ENCODE measurements around the gene TBL1XR1. TPM values are rescaled to one million over a fixed set of nuclear protein-coding genes. Genes with fewer than 3 reads are reported as not detected.

The TBL1XR1 gene
- total RNA-seq, 1 donor from 2014 or later: 275 TPM

DNA sequence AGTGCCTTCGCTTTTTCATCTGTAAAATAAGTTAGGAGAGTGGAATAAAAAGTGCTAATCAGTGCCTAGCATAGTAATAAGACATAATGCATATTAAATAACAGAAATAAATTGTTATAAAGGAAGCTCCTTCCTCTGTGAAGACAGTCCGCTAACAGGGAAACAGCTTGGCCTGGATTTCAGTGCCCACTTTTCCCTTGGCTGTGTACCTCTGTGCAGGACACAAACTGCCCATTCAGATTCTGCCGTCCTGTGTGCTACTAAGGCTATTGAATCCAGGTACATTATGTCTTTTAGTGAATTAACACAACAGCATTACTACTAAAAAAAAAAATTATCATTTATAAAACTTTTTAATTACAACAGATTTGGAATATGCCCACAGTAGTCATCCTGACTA is 90.7 kb downstream of the TBL1XR1 start:
- no peak overlapping the region for H3K4me3 Mint-ChIP-seq
- peaks cover 100% of the 10 kb centered on the region for H3K79me2 ChIP-seq (ENCODE audit: low read depth)
- TF ChIP-seq EZH2phosphoT487 (IDR thresholded peaks at IDR 0.05): no peak
- TF ChIP-seq, protein P1, sequence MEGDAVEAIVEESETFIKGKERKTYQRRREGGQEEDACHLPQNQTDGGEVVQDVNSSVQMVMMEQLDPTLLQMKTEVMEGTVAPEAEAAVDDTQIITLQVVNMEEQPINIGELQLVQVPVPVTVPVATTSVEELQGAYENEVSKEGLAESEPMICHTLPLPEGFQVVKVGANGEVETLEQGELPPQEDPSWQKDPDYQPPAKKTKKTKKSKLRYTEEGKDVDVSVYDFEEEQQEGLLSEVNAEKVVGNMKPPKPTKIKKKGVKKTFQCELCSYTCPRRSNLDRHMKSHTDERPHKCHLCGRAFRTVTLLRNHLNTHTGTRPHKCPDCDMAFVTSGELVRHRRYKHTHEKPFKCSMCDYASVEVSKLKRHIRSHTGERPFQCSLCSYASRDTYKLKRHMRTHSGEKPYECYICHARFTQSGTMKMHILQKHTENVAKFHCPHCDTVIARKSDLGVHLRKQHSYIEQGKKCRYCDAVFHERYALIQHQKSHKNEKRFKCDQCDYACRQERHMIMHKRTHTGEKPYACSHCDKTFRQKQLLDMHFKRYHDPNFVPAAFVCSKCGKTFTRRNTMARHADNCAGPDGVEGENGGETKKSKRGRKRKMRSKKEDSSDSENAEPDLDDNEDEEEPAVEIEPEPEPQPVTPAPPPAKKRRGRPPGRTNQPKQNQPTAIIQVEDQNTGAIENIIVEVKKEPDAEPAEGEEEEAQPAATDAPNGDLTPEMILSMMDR (IDR thresholded peaks at IDR 0.05): no peak
- no peak for TF ChIP-seq EZH2 (IDR thresholded peaks at IDR 0.05)
- H3K27me3 ChIP-seq: no peaks in the 10 kb centered on the region
- H3K27ac Mint-ChIP-seq: no peak overlapping the region
- H3K4me1 ChIP-seq: peaks cover 71% of the 10 kb centered on the region
- peaks cover 28% of the 10 kb centered on the region for H3K9me3 Mint-ChIP-seq
- no peak overlapping the region for H3K9ac ChIP-seq
- no peaks in the 10 kb centered on the region for H3K9me3 ChIP-seq (ENCODE audit: low read depth)
- H3K27me3 Mint-ChIP-seq (ENCODE audit: insufficient read depth, low read depth): no peaks in the 10 kb centered on the region
- H3K36me3 ChIP-seq: no peaks in the 10 kb centered on the region
- peaks cover 96% of the 10 kb centered on the region for H4K20me1 ChIP-seq (ENCODE audit: low read depth)
- H3K27ac ChIP-seq: no peak overlapping the region
- peak overlapping the region; percentile 21 for H3K4me2 ChIP-seq
- no peak overlapping the region for H3K4me3 ChIP-seq
- no peak for DNase-seq (ENCODE audit: low spot score)
- no peak overlapping the region for H2AFZ ChIP-seq (replicated peaks)
- H3F3A ChIP-seq (ENCODE audit: low read depth): no peaks in the 10 kb centered on the region
- peaks cover 40% of the 10 kb centered on the region for H3K36me3 Mint-ChIP-seq
- no peaks in the 10 kb centered on the region for H3K4me1 Mint-ChIP-seq

DNA sequence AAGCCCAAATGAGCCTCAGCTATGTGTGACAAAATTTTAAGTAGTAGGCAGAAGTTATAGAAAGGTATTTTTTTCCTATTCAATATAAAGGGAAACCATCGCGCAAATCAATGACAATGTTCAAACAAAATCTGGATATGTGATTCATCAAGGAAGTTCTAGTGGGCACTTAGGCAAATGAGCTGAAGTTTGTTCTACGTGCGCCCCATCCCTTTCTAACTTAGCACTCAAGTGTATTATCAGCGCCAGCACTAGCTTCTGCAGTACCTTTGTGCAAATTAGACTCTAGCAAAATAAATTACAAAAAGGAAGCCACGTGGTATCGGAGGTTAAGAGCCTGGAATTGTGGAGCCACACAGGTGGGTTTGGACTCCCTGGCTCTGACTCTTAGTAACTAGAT is 91.1 kb downstream of the TBL1XR1 start:
- H3K27ac ChIP-seq: no peak overlapping the region
- H3K4me1 ChIP-seq: peaks cover 71% of the 10 kb centered on the region
- no peaks in the 10 kb centered on the region for H3K9me3 ChIP-seq (ENCODE audit: low read depth)
- no peak for TF ChIP-seq EZH2 (IDR thresholded peaks at IDR 0.05)
- H3K4me2 ChIP-seq: peak overlapping the region; percentile 21
- no peak overlapping the region for H3K9ac ChIP-seq
- Mint-ChIP-seq H3K9me3 (peaks cover 31% of the 10 kb centered on the region), H3K27ac (no peak overlapping the region), H3K4me3 (no peak overlapping the region), H3K27me3 (ENCODE audit: insufficient read depth, low read depth) (no peaks in the 10 kb centered on the region), H3K4me1 (no peaks in the 10 kb centered on the region), H3K36me3 (peaks cover 39% of the 10 kb centered on the region)
- H3F3A ChIP-seq (ENCODE audit: low read depth): no peaks in the 10 kb centered on the region
- H2AFZ ChIP-seq (replicated peaks): no peak overlapping the region
- H4K20me1 ChIP-seq (ENCODE audit: low read depth): peaks cover 92% of the 10 kb centered on the region
- no peak for DNase-seq (ENCODE audit: low spot score)
- H3K27me3 ChIP-seq: no peaks in the 10 kb centered on the region
- H3K4me3 ChIP-seq: no peak overlapping the region
- no peaks in the 10 kb centered on the region for H3K36me3 ChIP-seq
- H3K79me2 ChIP-seq (ENCODE audit: low read depth): peaks cover 100% of the 10 kb centered on the region

DNA sequence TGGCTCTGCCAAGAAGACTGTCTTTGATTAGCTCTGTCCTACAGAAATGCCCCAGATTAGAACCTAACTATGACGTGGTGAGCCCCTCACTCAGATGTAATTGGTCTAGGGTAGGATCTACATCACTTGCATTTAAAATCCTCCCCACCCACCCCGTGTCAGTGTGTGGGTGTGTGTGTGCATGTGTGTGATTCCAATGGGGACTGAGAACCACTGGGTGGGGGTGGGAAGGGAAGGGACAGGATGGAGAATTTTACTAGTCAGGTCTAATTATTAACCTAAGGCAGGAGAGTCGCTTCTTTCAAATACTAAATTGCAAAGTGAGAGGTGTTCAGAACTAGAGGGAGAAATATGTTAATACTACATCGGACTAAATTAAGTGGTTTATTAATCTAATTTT is 91.7 kb downstream of the TBL1XR1 start:
- H3K79me2 ChIP-seq (ENCODE audit: low read depth): peaks cover 100% of the 10 kb centered on the region
- peaks cover 87% of the 10 kb centered on the region for H4K20me1 ChIP-seq (ENCODE audit: low read depth)
- no peak overlapping the region for H3K9ac ChIP-seq
- peaks cover 67% of the 10 kb centered on the region for H3K4me1 ChIP-seq
- no peaks in the 10 kb centered on the region for H3K9me3 ChIP-seq (ENCODE audit: low read depth)
- no peak overlapping the region for H3K4me3 Mint-ChIP-seq
- H3K27me3 ChIP-seq: no peaks in the 10 kb centered on the region
- no peaks in the 10 kb centered on the region for H3K27me3 Mint-ChIP-seq (ENCODE audit: insufficient read depth, low read depth)
- no peaks in the 10 kb centered on the region for H3K4me1 Mint-ChIP-seq
- no peak overlapping the region for H3K27ac ChIP-seq
- DNase-seq (ENCODE audit: low spot score): no peak
- H2AFZ ChIP-seq (replicated peaks): no peak overlapping the region
- no peaks in the 10 kb centered on the region for H3F3A ChIP-seq (ENCODE audit: low read depth)
- TF ChIP-seq, protein P1 (IDR thresholded peaks at IDR 0.05): no peak
- no peak for TF ChIP-seq EZH2phosphoT487 (IDR thresholded peaks at IDR 0.05)
- TF ChIP-seq EZH2 (IDR thresholded peaks at IDR 0.05): no peak
- H3K4me2 ChIP-seq: no peak overlapping the region
- no peak overlapping the region for H3K27ac Mint-ChIP-seq
- peaks cover 36% of the 10 kb centered on the region for H3K9me3 Mint-ChIP-seq
- peaks cover 38% of the 10 kb centered on the region for H3K36me3 Mint-ChIP-seq
- no peak overlapping the region for H3K4me3 ChIP-seq
- H3K36me3 ChIP-seq: no peaks in the 10 kb centered on the region

DNA sequence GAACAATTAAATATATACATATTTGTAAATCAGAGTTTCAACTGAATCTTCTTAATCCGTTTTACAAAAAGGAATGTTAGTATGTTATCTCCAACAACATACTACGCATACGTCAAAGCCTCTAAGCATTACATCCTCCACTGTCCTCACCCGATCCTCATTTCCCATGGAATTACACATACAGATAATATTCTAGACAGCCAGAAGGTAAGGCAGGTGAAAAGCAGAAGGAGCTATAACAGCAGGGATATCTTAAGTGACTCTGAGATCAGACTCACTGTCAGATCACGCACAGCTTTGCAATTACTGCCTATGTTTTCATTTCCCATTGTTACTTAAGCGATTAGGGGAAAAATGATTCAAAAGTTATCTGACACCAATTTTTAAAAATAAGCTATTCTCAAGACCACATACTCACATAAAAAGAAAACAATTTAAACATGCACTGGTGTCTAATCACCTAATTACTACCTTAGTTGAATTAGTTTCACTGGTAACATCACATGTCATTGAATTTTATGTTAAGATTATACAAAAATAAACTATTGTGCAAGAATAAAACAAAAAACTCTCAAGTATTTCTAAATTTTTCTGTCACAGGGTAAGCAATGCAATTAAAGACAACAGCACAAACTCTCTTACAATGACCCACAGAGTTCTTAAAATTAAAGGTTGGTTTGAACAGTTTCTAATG is 92.8 kb downstream of the TBL1XR1 start:
- Histone ChIP-seq H3K4me3 (no peak overlapping the region), H3K4me1 (peaks cover 55% of the 10 kb centered on the region), H4K20me1 (ENCODE audit: low read depth) (peaks cover 75% of the 10 kb centered on the region), H3K36me3 (no peaks in the 10 kb centered on the region), H2AFZ (replicated peaks) (no peak overlapping the region), H3K4me2 (no peak overlapping the region), H3K27me3 (no peaks in the 10 kb centered on the region), H3K27ac (no peak overlapping the region), H3F3A (ENCODE audit: low read depth) (no peaks in the 10 kb centered on the region), H3K79me2 (ENCODE audit: low read depth) (peaks cover 100% of the 10 kb centered on the region), H3K9ac (no peak overlapping the region), H3K9me3 (ENCODE audit: low read depth) (no peaks in the 10 kb centered on the region)
- peaks cover 33% of the 10 kb centered on the region for H3K36me3 Mint-ChIP-seq
- DNase-seq (ENCODE audit: low spot score): no peak
- H3K4me3 Mint-ChIP-seq: no peak overlapping the region
- no peaks in the 10 kb centered on the region for H3K27me3 Mint-ChIP-seq (ENCODE audit: insufficient read depth, low read depth)
- no peak overlapping the region for H3K27ac Mint-ChIP-seq
- no peaks in the 10 kb centered on the region for H3K4me1 Mint-ChIP-seq
- H3K9me3 Mint-ChIP-seq: peaks cover 37% of the 10 kb centered on the region
- TF ChIP-seq EZH2 (IDR thresholded peaks at IDR 0.05): no peak
- no peak for TF ChIP-seq EZH2phosphoT487 (IDR thresholded peaks at IDR 0.05)
- TF ChIP-seq, protein P1 (IDR thresholded peaks at IDR 0.05): no peak

All from neural progenitor cell (in vitro differentiated cells).